HUES48 (cell line): ENCODE data around the gene ROMO1.
"Not testable (repeated sequence)": the region's sequence is repeated elsewhere in the genome, so short reads cannot be mapped to it uniquely, and the experiment has no call there.

ENCODE experiments used
- H3K27ac ChIP-seq: one replicate; pipeline ENCODE4 v1.7.0; 2013; ENCODE audit warnings: low read depth, low read length, inconsistent platforms
- H3K27me3 ChIP-seq: 2 replicates; pipeline ENCODE4 v1.6.1; 2013; ENCODE audit warnings: mild to moderate bottlenecking, low read length; ENCODE audit not compliant: control insufficient read depth, insufficient read depth
- H3K36me3 ChIP-seq: 2 replicates; pipeline ENCODE4 v1.6.1; 2013; ENCODE audit warnings: low read length; ENCODE audit not compliant: control insufficient read depth, insufficient read depth
- H3K4me1 ChIP-seq: 2 replicates; pipeline ENCODE4 v1.6.1; 2013; ENCODE audit warnings: mild to moderate bottlenecking, low read length; ENCODE audit not compliant: control insufficient read depth, insufficient read depth
- H3K4me3 ChIP-seq: 2 replicates; pipeline ENCODE4 v1.5.1; 2013; ENCODE audit warnings: mild to moderate bottlenecking, low read depth, low read length
- H3K9ac ChIP-seq: 2 replicates; pipeline ENCODE4 v1.6.1; 2013; ENCODE audit warnings: mild to moderate bottlenecking, low read depth, low read length, moderate library complexity
- H3K9me3 ChIP-seq: 2 replicates; pipeline ENCODE4 v1.6.1; 2013; ENCODE audit warnings: low read length; ENCODE audit not compliant: control insufficient read depth, insufficient read depth

Gene ROMO1

GRCh38 chr20:35743693-35744491 is 44.7 kb downstream of the ROMO1 start:
- peaks cover 21% of the 10 kb centered on the region for H3K4me1 ChIP-seq
- H3K9ac ChIP-seq = peak overlapping the region; percentile 93; the same call in 1 of the 2 replicates
- no peaks in the 10 kb centered on the region for H3K27me3 ChIP-seq
- H3K36me3 ChIP-seq = peaks cover 19% of the 10 kb centered on the region
- H3K27ac ChIP-seq = peak overlapping the region; percentile 86
- no peaks in the 10 kb centered on the region for H3K9me3 ChIP-seq
- 0 out of 2 replicates have a peak overlapping the region, but pooled peaks have one; percentile 70 for H3K4me3 ChIP-seq

GRCh38 chr20:35744492-35744841 is 45.3 kb downstream of the ROMO1 start:
- not testable (repeated sequence) for H3K9ac ChIP-seq, H3K4me3 ChIP-seq, H3K27ac ChIP-seq

More at GRCh38 chr20:35744492-35744841, 45.3 kb downstream of the ROMO1 start:
- H3K9me3 ChIP-seq, H3K27me3 ChIP-seq: not testable (repeated sequence)
- Histone ChIP-seq H3K36me3 (peaks cover 14% of the 10 kb centered on the region), H3K4me1 (peaks cover 18% of the 10 kb centered on the region)
